Measurements from ENCODE around the gene FAM25C.
"Not testable (repeated sequence)": the region's sequence is repeated elsewhere in the genome, so short reads cannot be mapped to it uniquely, and the experiment has no call there.

Gene FAM25C

GRCh38 chr10:47957158-47957557 lies 42.4 kb downstream of the FAM25C start:
- DNase-seq (ENCODE audit: low spot score): not testable (repeated sequence)

GRCh38 chr10:47947424-47947823 lies 52.2 kb downstream of the FAM25C start:
- not testable (repeated sequence) for DNase-seq (ENCODE audit: low spot score)
